OCI-LY7 (cell line): Measurements from ENCODE around the gene STXBP2. TPM values are rescaled to one million over a fixed set of nuclear protein-coding genes. Genes with fewer than 3 reads are reported as not detected.

Source experiments
- BruUV-seq: library from RNA; stranded (reverse); fragments of 400-500 nt; replicated peaks from 2 replicates; lab custom pipeline; 2021; lab: Mats Ljungman, UMichigan
- CTCF ChIA-PET: fragments of 300-600 bp; sonication (Branson Sonifier 250); formaldehyde crosslinking; loops from one replicate; lab custom pipeline; 2022; ENCODE audit warnings: antibody characterized with exemption; ENCODE audit not compliant: unreplicated experiment; lab: Charles Lee
- POLR2A ChIA-PET: fragments of 300-600 bp; sonication (Branson Sonifier 250); formaldehyde crosslinking; loops from one replicate; lab custom pipeline; 2022; ENCODE audit warnings: antibody characterized with exemption; lab: Charles Lee
- DNase-seq: peaks from one replicate; pipeline ENCODE4 v3.0.0-alpha.2; 2015; ENCODE audit warnings: low spot score
- H2AFZ ChIP-seq: fragments of 200-600 bp; sonication (generic), shearing (Covaris generic); 2 replicates; pipeline ENCODE4 v1.6.1; 2014; ENCODE audit warnings: mild to moderate bottlenecking, antibody characterized with exemption, low read length, moderate library complexity
- H3K27ac ChIP-seq: fragments of 200-600 bp; sonication (generic); 2 replicates; pipeline ENCODE4 v1.5.1; 2014; ENCODE audit warnings: mixed run types, low read depth, mild to moderate bottlenecking, moderate library complexity, low read length, inconsistent platforms; ENCODE audit not compliant: poor library complexity, severe bottlenecking
- H3K36me3 ChIP-seq: fragments of 200-600 bp; sonication (generic); 2 replicates; pipeline ENCODE4 v1.6.1; 2014; ENCODE audit warnings: mild to moderate bottlenecking, antibody characterized with exemption, low read length, moderate library complexity, mixed read lengths; ENCODE audit not compliant: insufficient read depth
- H3K4me1 ChIP-seq: fragments of 200-600 bp; sonication (generic); 2 replicates; pipeline ENCODE4 v1.5.1; 2014; ENCODE audit warnings: mild to moderate bottlenecking, low read length; ENCODE audit not compliant: insufficient read depth, poor library complexity, severe bottlenecking
- H3K4me2 ChIP-seq: fragments of 200-600 bp; sonication (generic); 2 replicates; pipeline ENCODE4 v1.6.1; 2014; ENCODE audit warnings: mild to moderate bottlenecking, low read length
- H3K4me3 ChIP-seq: fragments of 200-600 bp; sonication (generic); 2 replicates; pipeline ENCODE4 v1.5.1; 2014; ENCODE audit warnings: mild to moderate bottlenecking, low read depth, low read length; ENCODE audit not compliant: poor library complexity, severe bottlenecking
- H3K79me2 ChIP-seq: fragments of 200-600 bp; sonication (generic); 2 replicates; pipeline ENCODE4 v1.6.1; 2016; ENCODE audit warnings: low read depth, mild to moderate bottlenecking, low read length, moderate library complexity, mixed read lengths; ENCODE audit not compliant: insufficient read depth
- H3K9me2 ChIP-seq: fragments of 200-600 bp; sonication (generic); 2 replicates; pipeline ENCODE4 v1.6.1; 2016; ENCODE audit warnings: mild to moderate bottlenecking, low read length, mixed read lengths; ENCODE audit not compliant: insufficient read depth
- H3K9me3 ChIP-seq: fragments of 200-600 bp; sonication (generic); 2 replicates; pipeline ENCODE4 v1.6.1; 2014; ENCODE audit warnings: mild to moderate bottlenecking, mixed run types, low read length, mixed read lengths
- H4K20me1 ChIP-seq: fragments of 200-600 bp; sonication (generic); 2 replicates; pipeline ENCODE4 v1.6.1; 2014; ENCODE audit warnings: mild to moderate bottlenecking, antibody characterized with exemption, low read length, moderate library complexity, mixed read lengths; ENCODE audit not compliant: insufficient read depth
- CTCF ChIP-seq: fragments of 200-600 bp; sonication (generic); conservative IDR thresholded peaks from 2 replicates; pipeline ENCODE4 v1.5.1; 2014; ENCODE audit warnings: mild to moderate bottlenecking, antibody characterized with exemption, low read length, moderate library complexity, mixed read lengths
- EZH2phosphoT487 ChIP-seq: fragments of 200-600 bp; sonication (generic); IDR thresholded peaks from 2 replicates; pipeline ENCODE4 v1.6.1; 2018; ENCODE audit warnings: low read depth, borderline replicate concordance, mild to moderate bottlenecking, mixed run types, antibody characterized with exemption, low read length, moderate library complexity, mixed read lengths
- intact Hi-C: fragments of 100-400 bp; cut with micrococcal nuclease; formaldehyde crosslinking; loops from one replicate; pipeline ENCODE4 v1.10.0; 2022; ENCODE audit not compliant: unreplicated experiment
- total RNA-seq, 2 experiments: library from RNA; depleted of rRNA in 1 of 2; stranded (reverse); fragments of >200 nt in 1 of 2; shearing (Covaris generic) in 1 of 2; gene quantifications; 2 replicates each; pipeline ENCODE4 v1.2.3, GENCODE V29; 2014 to 2022

STXBP2 gene
- total RNA-seq, 2 experiments from 2014 or later: 43.0 to 138 TPM

- Histone ChIP-seq H3K36me3 (peaks cover 42% of the 10 kb centered on the region), H4K20me1 (0 out of 2 replicates have a peak, but pooled peaks cover 6% of the 10 kb centered on the region), H3K27ac (no peak overlapping the region), H3K79me2 (peaks cover 33% of the 10 kb centered on the region), H3K4me3 (no peak overlapping the region), H3K4me2 (no peak overlapping the region), H3K4me1 (peaks cover 15% of the 10 kb centered on the region), H3K9me3 (no peaks in the 10 kb centered on the region), H2AFZ (no peak overlapping the region), H3K9me2 (no peaks in the 10 kb centered on the region)
- no peak for DNase-seq
- ChIA-PET POLR2A (no interaction called here), CTCF (no interaction called here)
- BruUV-seq: no TSS peak
- intact Hi-C loops: no loop called here
- TF ChIP-seq CTCF (no peak), EZH2phosphoT487 (no peak)
Observed at GRCh38 chr19:7625763-7626372, 11.0 kb upstream of the STXBP2 start.

DNA sequence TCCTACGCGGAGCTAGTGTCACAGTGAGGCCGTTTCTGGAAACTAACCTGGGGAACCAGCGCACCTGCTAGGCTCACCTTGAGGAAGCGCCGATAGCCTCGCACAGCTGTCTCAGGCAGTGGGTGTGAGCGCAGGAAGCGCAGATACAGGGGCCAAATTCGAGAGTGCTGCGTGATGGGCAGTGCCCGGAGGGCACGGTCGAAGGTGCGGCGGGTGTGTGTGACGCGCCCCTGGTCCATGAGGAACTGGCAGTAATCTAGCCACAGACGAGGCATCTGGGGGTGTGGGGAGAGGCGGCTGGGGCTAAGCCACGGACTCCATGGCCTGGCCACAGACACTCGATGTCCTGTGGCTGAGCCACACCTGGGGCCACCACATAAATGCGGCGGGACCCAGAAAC, 9.7 kb upstream of the STXBP2 start:
- no peaks in the 10 kb centered on the region for H3K9me2 ChIP-seq
- ChIA-PET CTCF (no interaction called here), POLR2A (no interaction called here)
- no peak for DNase-seq
- no peak for TF ChIP-seq CTCF
- no peak for TF ChIP-seq EZH2phosphoT487
- intact Hi-C loops: no loop called here
- H3K4me3 ChIP-seq: no peak overlapping the region
- no peak overlapping the region for H3K27ac ChIP-seq
- H3K4me1 ChIP-seq: peaks cover 15% of the 10 kb centered on the region
- H3K4me2 ChIP-seq: no peak overlapping the region
- H3K79me2 ChIP-seq: peaks cover 33% of the 10 kb centered on the region
- H2AFZ ChIP-seq: no peak overlapping the region
- peaks cover 33% of the 10 kb centered on the region for H3K36me3 ChIP-seq
- no TSS peak for BruUV-seq
- H4K20me1 ChIP-seq: 0 out of 2 replicates have a peak, but pooled peaks cover 6% of the 10 kb centered on the region
- H3K9me3 ChIP-seq: no peaks in the 10 kb centered on the region
